GM12891 (cell line): Measurements from ENCODE around the gene KPNA3.

Experiments
- POLR2A ChIP-seq: IDR thresholded peaks from 2 replicates; pipeline ENCODE4 v1.6.1; 2011; ENCODE audit warnings: low read depth, low read length, control low read depth
- POLR2AphosphoS5 ChIP-seq: IDR thresholded peaks from 2 replicates; pipeline ENCODE4 v1.6.1; 2011; ENCODE audit warnings: low read depth, low read length, control low read depth
- TAF1 ChIP-seq: IDR thresholded peaks from 2 replicates; pipeline ENCODE4 v1.6.1; 2011; ENCODE audit warnings: low read depth, low read length, control low read depth

GRCh38 chr13:49820591-49821215 is 28.2 kb upstream of the KPNA3 start:
- TF ChIP-seq POLR2AphosphoS5 (no peak), POLR2A (no peak), TAF1 (no peak)
